WI38 (cell line): Measurements from ENCODE around the gene CELF1.
A peak's percentile ranks its signal among the peaks of the same experiment; 100 is the strongest.
"Not testable (repeated sequence)": the region's sequence is repeated elsewhere in the genome, so short reads cannot be mapped to it uniquely, and the experiment has no call there.

ENCODE experiments used
- H3K4me3 ChIP-seq: 2 replicates; pipeline ENCODE4 v1.5.1; 2011; ENCODE audit warnings: low read depth, mild to moderate bottlenecking, control low read depth, low read length
- CTCF ChIP-seq: IDR thresholded peaks from 2 replicates; pipeline ENCODE4 v1.5.1; 2012; ENCODE audit warnings: low read depth, mild to moderate bottlenecking, control low read depth, low read length

Gene CELF1

GRCh38 chr11:47551086-47551485, 1.8 kb downstream of the CELF1 start:
- H3K4me3 ChIP-seq = peak overlapping the region; percentile 96
- 0 out of 2 replicates have a peak, but pooled peaks have one; percentile 15 for TF ChIP-seq CTCF

- TF ChIP-seq CTCF = no peak
- no peak overlapping the region for H3K4me3 ChIP-seq
Measured at GRCh38 chr11:47550288-47551047, 2.5 kb downstream of the CELF1 start.

GRCh38 chr11:47546274-47546673, 6.7 kb downstream of the CELF1 start:
- H3K4me3 ChIP-seq = not testable (repeated sequence)

- no peak for TF ChIP-seq CTCF
- no peak overlapping the region for H3K4me3 ChIP-seq
Measured at GRCh38 chr11:47545298-47545697, 7.6 kb downstream of the CELF1 start.

GRCh38 chr11:47541070-47541469, 11.9 kb downstream of the CELF1 start:
- H3K4me3 ChIP-seq = no peak overlapping the region
- TF ChIP-seq CTCF = no peak

GRCh38 chr11:47539681-47540039, 13.3 kb downstream of the CELF1 start:
- no peak overlapping the region for H3K4me3 ChIP-seq
- TF ChIP-seq CTCF = no peak

GRCh38 chr11:47538741-47539565, 14.0 kb downstream of the CELF1 start:
- no peak overlapping the region for H3K4me3 ChIP-seq
- TF ChIP-seq CTCF = no peak
